Stimulated activated CD4-positive, alpha-beta T cell treated with anti-CD3 and anti-CD28 coated beads, Interleukin-1b, Interleukin-23, amount 100 ng/mL, for 4 hours (primary cell): ENCODE data around the gene AP1G2.
"Not testable (repeated sequence)": the region's sequence is repeated elsewhere in the genome, so short reads cannot be mapped to it uniquely, and the experiment has no call there.

ENCODE experiments used
- DNase-seq, 2 donors: peaks; one replicate each; pipeline ENCODE4 v3.0.0-alpha.2; 2020; ENCODE audit warnings: low read depth in 2 of 2

Gene AP1G2

DNA sequence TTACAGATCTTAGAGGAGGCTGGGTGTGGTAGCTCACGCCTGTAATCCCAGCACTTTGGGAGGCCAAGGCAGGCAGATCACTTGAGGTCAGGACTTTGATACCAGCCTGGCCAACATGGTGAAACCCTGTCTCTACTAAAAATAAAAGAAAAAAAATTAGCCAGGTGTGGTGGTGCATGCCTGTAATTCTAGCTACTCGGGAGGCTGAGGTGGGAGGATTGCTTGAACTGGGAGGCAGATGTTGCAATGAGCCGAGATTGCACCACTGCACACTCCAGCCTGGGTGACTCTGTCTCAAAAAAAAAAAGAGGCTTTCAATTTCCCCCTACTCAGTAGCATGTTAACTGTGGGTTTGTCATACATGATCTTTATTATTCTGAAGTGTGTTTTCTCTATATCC lies 26.6 kb upstream of the AP1G2 start:
- DNase-seq: not testable (repeated sequence)

DNA sequence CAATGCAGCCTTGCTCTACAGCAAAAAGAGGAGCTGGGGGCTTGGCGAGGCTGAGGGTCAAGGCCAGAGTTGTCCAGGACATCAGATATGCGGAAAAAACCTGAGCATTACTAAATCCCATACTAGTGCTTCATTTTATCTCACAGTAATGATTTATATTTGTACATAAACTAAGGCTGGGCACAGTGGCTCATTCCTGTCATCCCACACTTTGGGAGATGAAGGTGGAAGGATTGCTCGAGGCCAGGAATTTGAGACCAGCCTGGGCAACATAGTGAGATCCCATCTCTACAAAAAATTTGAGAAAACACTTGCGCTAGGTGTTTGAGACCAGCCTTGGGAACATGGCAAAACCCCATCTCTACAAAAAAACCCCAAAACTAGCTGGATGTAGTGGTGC lies 22.6 kb upstream of the AP1G2 start:
- DNase-seq: no peak

- DNase-seq: no peak
Observed at GRCh38 chr14:23589606-23590005, 22.0 kb upstream of the AP1G2 start.

DNA sequence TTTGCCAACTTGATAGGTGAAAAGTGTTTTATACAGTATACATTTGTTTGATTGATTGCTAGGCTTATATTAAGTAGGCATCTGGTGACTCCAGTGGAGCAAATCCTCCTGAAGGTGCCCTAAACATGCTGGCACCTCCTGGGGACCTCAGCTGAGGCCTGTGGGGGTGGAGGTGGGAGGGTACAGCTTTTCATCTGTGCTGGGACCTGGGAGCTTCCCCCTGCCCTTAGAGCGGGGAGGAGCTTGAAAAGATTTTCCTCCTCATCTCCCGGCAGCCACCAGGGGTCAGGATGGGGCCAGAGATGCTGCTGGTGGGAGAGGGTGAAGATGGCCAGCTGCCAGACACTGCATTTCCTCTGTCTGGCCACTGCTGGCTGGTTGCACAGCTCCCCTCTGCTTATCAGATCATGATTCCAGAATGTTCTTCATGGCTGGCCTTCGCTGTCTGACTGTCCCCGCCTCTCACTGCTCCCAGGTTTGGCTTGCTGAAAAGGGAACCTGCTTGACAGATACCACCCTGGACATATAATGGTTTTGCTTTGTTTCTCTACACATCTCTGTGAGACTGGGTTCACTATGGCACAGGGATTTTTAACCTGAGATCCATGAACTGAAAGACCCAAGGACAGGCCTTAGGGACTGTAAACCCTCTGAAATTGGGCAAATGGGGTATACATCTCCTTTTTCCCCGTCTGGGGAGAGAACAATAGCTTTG lies 21.4 kb upstream of the AP1G2 start:
- peak; percentile 52 to 68 for DNase-seq

DNA sequence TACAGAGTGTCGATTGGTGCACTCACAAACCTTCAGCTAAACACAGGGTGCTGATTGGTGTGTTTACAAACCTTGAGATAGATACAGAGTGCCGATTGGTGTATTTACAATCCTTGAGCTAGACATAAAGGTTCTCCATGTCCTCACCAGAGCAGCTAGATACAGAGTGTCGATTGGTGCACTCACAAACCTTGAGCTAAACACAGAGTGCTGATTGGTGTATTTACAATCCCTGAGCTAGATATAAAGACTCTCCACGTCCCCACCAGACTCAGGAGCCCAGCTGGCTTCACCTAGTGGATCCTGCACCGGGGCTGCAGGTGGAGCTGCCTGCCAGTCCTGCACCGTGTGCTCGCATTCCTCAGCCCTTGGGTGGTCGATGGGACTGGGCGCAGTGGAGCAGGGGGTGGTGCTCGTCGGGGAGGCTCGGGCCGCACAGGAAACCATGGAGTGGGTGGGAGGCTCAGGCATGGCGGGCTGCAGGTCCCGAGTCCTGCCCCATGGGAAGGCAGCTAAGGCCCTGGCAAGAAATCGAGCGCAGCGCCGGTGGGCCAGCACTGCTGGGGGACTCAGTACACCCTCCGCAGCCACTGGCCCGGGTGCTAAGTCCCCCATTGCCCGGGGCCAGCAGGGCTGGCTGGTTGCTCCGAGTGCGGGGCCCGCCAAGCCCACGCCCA lies 17.1 kb upstream of the AP1G2 start:
- not testable (repeated sequence) for DNase-seq

DNA sequence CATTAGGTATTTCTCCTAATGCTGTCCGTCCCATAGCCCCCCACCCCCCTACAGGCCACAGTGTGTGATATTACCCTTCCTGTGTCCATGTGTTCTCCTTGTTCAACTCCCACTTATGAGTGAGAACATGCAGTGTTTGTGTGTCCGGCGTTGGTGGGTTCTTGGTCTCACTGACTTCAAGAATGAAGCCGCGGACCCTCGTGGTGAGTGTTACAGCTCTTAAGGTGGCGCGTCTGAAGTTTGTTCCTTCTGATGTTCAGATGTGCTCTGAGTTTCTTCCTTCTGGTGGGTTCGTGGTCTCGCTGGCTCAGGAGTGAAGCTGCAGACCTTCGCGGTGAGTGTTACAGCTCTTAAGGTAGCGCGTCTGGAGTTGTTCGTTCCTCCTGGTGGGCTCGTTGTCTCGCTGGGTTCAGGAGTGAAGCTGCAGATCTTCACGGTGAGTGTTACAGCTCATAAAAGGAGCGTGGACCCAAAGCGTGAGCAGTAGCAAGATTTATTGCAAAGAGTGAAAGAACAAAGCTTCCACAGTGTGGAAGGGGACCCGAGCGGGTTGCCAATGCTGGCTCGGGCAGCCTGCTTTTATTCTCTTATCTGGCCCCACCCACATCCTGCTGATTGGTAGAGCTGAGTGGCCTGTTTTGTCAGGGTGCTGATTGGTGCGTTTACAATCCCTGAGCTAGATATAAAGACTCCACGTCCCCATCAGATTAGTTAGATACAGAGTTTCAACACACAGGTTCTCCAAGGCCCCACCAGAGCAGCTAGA lies 16.4 kb upstream of the AP1G2 start:
- not testable (repeated sequence) for DNase-seq

DNA sequence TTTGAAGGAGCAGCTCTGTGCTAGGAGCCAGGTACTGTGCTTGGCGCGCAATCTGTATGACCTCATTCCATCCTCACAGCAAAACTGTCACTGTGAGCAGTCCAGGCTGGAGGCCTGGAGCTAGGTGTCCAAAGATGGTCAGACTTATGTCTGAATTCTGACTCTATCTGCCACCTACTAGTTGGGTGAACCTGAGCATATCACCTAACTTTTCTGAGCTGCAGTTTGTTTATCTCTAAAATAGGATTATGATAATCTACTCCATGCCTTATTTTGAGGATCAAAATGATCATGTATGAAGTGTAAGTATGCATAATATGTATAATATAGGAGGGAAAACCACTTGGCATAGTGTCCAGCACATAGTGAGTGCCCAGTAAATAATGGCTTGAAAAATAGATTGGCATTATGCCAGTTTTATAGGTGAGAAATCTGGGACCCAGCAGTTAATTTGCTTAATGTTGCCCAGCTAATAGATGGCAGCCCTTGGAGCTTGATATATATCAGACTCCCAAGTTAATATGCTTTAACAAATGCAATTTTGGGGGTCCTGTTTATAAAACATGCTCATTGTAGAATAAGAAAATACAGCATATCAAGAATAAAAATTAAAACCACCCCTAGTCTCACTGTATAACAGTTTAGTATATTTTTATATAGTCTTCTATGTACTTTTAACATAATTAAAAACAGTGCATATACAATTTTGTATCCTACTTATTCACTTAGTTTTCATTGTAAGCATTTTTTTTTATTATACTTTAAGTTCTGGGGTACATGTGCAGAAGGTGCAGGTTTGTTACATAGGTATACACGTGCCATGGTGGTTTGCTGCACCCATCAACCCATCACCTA lies 15.5 kb upstream of the AP1G2 start:
- DNase-seq: no peak

DNA sequence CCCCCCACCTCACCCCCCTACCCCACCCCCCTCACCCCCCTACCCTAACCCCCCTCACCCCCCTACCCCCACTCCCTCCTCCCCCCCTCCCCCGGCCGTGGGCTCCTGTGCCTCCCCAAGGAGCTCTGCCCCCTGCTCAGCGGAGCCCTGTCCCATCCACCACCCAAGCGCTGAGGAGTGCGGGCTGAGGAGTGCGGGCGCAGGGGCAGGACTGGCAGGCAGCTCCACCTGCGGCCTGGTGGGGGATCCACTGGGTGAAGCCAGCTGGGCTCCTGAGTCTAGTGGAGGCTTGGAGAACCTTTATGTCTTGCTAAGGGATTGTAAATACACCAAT lies 13.3 kb upstream of the AP1G2 start:
- DNase-seq: no peak

- DNase-seq: no peak
Observed at GRCh38 chr14:23580152-23580926, 12.7 kb upstream of the AP1G2 start.

DNA sequence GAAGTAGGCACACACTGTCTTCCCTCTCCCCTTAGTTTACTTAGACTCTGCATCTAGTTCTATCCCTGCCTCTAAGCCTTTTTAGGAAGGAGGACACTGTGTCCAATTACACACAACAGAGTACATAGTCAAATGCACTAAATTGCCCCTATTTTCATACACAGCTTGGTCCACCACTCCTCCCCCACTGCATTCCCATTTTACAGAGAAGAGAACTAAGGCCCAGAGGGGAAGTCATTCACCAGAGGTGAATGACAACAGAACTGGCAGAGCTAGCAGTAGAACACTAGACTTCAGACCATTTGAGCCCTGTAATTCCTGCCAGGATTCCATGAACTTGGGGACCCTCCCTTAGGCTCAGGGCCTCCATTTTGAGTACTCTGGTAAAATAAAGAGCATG lies 12.1 kb upstream of the AP1G2 start:
- DNase-seq: no peak

DNA sequence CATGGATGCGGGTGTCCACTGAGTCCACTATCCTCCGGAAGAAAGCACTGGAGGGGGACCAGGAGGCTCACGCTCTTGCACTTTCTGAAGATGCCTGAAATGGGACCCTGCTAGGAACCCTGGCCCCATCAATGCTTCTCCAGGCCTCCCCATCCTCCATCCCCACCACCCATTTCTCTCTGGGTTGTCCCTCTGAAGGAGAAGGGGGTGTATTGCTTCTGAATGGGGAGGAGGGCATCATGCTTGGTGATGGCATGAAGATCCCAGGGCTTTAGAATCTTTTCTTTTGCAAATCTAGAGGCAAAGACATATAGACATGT lies 11.7 kb upstream of the AP1G2 start:
- no peak for DNase-seq

DNA sequence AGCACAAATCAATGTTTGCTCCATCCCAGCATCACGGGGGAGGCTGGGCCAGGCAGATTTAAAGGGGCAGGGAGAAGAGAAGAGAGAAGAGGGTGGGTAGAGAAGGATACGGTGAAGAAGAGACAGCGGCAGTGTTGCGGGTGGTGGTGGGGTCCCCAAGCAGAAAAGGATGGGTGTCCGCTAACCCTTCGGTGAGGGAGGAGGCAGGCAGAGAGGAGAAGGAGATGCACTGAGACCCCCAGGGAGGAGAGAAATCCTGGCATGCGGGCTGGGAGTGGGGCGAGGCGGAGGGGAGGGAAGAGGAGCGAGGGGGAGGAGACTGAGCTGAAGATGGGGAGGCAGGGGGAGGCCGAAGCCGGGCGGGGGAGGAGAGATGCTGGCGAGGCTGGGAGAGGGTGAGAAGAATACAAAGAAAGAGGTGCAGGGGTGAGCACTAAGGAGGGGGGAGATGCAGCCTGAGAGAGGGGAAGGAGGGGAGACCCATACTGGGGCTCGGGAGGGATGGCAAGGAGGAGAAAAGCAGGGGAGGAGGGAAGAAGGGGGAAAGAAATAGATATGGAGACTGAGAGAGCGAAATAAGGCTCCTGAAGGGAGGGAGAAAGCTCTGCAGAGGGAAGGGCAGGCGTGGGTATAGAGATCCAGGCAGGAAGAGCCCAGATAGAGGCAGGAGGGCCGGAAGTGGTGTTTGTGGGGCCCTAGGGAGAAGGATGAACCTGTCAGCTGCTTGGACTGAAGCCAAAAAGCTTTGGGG lies 11.1 kb upstream of the AP1G2 start, which contains the start of gene JPH4:
Gene JPH4 (minus strand): TSS at position 231 of the 751 bp plus-strand sequence. CDS start 1,337 bp downstream, outside the sequence.
- no peak for DNase-seq

DNA sequence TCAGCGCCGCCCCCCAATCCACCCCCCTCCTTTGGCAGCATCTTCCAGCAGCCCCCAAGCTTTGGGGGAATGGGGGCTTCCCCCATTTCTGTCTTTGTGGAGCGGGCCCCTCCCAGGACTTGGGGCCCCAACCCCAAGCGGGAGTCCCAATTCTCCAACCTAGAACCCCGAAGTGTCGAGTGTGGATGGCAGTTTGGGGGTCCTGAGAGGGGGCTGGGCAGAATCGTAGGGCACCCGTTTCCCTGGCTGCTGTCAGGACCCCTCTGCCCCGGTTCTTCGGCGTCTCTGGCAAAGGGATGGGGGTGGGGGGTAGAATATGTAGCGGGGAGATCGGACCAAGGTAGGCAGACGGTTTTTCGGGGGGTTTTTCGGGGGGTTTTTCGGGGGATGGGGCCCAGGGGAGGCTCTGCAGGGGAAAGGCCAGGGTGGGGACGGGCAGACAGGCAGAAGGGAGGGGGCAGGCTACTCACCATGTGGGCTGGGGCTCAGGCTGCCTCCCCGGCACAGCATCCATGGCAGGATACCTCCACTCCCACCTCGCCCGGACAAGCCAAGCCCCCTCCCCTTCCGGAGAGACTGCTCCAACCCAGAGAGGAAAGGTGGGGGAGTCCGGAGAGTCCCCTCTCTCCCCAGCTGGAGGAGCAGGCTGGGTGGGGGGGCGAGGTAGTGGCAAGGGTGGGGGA lies 10.3 kb upstream of the AP1G2 start:
- no peak for DNase-seq

- DNase-seq: no peak
Observed at GRCh38 chr14:23577004-23577681, 9.6 kb upstream of the AP1G2 start.

DNA sequence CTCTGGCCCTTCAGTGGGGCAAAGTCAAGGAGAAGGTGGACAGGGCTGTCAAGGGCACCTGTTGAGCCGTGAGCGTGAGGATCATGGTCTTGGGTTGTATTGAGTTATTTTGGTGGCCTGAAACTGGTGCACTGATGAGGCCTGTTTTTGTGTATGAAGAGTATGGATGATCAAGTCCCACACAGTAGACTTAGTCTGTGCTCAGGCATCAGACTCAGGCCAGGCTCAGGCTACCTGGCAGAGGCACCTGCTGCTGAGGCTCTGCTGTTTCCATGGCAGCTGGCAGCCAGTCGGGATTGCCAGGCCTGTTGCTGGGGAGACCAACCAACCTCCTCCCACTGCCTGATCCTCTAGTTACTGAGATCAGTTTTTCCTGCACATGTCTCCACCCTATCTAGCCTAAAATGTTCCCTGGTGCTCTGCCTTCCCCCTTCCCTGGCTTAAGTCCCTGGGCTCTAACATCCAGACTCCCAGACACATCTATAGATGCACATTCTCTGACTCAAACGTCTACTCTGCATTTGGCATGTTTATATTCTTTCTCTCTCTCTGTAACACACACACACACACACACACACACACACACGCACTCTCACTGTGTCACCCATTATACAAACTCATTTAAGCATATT lies 5.9 kb upstream of the AP1G2 start:
- no peak for DNase-seq

GRCh38 chr14:23572836-23573235 lies 5.2 kb upstream of the AP1G2 start:
- no peak for DNase-seq

GRCh38 chr14:23572524-23572828 lies 4.9 kb upstream of the AP1G2 start:
- DNase-seq: no peak

- DNase-seq: no peak
Observed at GRCh38 chr14:23571701-23572523, 4.3 kb upstream of the AP1G2 start.
